Tibial nerve (tissue), 4 donors: ENCODE data around the gene METTL13.
A peak's percentile ranks its signal among the peaks of the same experiment; 100 is the strongest.

Experiments used
- CTCF ChIP-seq, 5 experiments: fragments of 200-600 bp in 3 of 5; fragments of 450-650 bp in 2 of 5; sonication (generic) in 3 of 5; IDR thresholded peaks; one replicate each; pipeline ENCODE4 v1.5.1; 2016 to 2019; ENCODE audit warnings: antibody characterized with exemption in 5 of 5, mild to moderate bottlenecking in 3 of 5, moderate library complexity in 2 of 5
- EP300 ChIP-seq, 2 donors: sonication (generic); formaldehyde crosslinking; IDR thresholded peaks; one replicate each; pipeline ENCODE4 v1.6.1; 2017; ENCODE audit warnings: antibody characterized with exemption in 2 of 2, mild to moderate bottlenecking in 1 of 2
- POLR2A ChIP-seq, 2 donors: fragments of 450-650 bp; IDR thresholded peaks; one replicate each; pipeline ENCODE4 v1.6.1; 2017; ENCODE audit warnings: antibody characterized with exemption in 2 of 2, mild to moderate bottlenecking in 2 of 2, moderate library complexity in 2 of 2

DNA sequence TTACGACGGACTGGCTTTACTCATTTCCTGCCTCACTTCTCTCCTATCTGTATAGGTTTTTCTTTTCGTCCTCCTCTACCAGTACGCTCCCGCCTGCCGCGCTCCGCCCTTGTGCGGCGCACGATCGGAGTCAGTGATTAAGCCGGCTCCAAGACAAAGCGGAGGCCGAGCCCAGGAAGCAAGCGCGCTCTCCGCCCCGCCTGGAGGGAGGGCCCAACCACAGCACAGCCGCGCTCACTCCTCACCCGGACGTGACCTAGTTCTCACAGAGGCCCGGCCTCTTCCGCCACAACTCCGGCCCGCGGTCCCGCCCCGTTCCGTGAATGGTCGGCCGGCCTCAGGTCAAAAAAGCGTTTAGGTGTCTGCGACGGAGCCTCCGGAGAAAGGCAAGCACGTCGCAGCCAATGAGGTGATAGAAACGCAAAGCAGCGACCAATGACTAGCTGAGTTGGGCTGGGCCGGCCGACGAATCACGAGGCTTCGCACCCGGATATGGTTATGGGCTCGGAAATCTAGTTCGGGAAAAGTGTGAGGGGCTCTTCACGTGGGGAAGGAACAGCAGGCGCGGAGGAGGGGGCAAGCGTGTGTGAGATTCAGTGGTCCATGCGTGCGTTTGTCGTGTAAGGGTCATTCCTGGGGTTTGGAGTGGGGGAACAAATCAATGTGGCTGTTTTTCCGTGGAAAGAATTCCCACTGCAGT is at the start of gene METTL13:
- peak in 3 of 5 experiments; percentile 7 to 43 (median 20) for TF ChIP-seq CTCF (IDR thresholded peaks at IDR 0.05)
- peak; percentile 92 to 97 for TF ChIP-seq POLR2A (IDR thresholded peaks at IDR 0.05)
- TF ChIP-seq EP300 (IDR thresholded peaks at IDR 0.05): peak; percentile 89 to 98
